RPMI8226 (cell line): ENCODE data around the gene SMIM34.
"Not testable (repeated sequence)": the region's sequence is repeated elsewhere in the genome, so short reads cannot be mapped to it uniquely, and the experiment has no call there.

ENCODE experiments used
- DNase-seq: peaks from one replicate; pipeline ENCODE4 v3.0.0-alpha.2; 2015

The SMIM34 gene, protein sequence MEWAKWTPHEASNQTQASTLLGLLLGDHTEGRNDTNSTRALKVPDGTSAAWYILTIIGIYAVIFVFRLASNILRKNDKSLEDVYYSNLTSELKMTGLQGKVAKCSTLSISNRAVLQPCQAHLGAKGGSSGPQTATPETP

GRCh38 chr21:34423805-34424204, at the start of gene SMIM34:
Gene SMIM34 (minus strand): TSS chr21:34423951. CDS start chr21:34423839, 112 bp downstream.
- not testable (repeated sequence) for DNase-seq

- not testable (repeated sequence) for DNase-seq
Observed at GRCh38 chr21:34467333-34467732, 43.6 kb upstream of the SMIM34 start.

- DNase-seq = not testable (repeated sequence)
Observed at GRCh38 chr21:34459426-34459825, 35.7 kb upstream of the SMIM34 start.

DNA sequence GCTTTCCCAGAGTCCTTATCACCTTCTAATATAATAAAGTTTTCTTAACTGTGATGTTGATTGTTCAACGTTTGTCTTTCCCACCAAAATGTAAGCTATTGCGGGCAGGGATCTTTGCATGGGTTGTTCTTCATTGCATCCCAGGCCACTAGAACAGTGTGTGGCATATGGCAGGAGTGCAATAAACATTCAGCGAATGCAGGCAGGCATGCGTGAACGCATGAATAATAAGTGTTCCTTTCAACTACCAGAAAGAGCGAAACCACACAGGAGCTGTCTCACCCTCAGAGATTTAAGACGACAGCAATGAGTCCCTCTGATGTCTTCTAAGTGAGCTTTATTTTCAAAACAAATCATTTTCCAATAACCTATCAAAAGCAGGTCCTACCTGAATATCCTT, 34.5 kb upstream of the SMIM34 start:
- DNase-seq = not testable (repeated sequence)

GRCh38 chr21:34456180-34456579, 32.4 kb upstream of the SMIM34 start:
- not testable (repeated sequence) for DNase-seq

- not testable (repeated sequence) for DNase-seq
Observed at GRCh38 chr21:34455628-34456027, 31.9 kb upstream of the SMIM34 start.

GRCh38 chr21:34447018-34447417, 23.3 kb upstream of the SMIM34 start:
- DNase-seq = not testable (repeated sequence)

GRCh38 chr21:34443486-34443885, 19.7 kb upstream of the SMIM34 start:
- not testable (repeated sequence) for DNase-seq

DNA sequence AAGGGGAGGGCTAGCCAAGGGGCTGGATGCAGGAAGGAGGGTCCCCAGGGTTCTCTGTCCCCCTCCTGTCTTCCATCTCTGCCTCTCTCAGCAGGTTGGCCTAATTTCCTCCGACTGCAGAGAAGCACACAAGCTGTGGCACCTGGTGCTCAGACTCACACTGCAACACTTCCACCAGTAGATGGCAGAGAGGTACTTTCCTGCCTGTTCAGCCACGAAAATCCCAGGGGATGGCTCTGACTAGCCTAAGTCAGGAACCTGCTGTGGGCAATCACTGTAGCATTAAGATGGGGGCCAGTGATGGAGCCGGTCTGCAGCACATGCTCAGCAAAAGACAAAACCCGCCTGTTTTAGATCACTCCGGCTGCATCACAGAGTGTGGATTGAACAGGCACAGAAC, 6.0 kb upstream of the SMIM34 start:
- not testable (repeated sequence) for DNase-seq

DNA sequence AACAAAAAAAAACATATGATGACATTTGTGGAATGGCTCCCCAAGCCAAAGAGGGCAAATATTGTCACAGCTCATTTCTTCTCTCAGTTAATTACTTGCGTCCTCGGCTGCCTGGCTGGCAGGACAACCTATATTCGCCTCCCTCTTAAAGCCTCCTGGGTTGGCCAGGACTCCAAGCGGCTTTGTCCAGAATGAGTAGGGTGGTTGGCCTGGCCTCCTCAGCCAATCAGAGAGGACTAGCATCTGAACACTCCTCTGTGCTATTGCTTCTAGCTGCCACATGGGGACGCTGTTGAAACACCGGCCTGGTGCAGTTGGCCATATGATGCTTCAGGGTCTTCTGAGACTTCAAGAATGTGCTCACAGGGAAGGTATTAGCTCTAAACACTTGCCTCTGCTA, 4.7 kb upstream of the SMIM34 start:
- DNase-seq = not testable (repeated sequence)

DNA sequence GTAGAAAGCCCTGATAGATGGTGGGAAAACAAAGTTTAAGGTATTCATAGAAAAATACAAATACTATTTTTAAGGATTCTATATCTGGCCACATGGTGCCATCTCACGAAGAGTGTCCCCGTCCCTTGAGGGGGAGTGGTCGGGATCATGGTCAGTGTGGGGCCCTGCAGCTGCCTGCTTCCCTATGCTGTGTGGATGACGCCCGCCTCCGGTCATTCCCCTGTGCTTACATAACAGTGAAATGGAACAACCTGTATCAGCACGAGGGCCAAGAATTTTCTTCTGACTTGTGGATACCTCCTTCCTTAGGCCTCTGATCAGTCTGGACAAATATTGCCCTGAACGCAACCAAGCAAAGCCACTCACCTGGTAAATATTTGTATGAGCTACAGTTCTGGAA, 3.6 kb upstream of the SMIM34 start:
- DNase-seq = not testable (repeated sequence)

- DNase-seq = not testable (repeated sequence)
Observed at GRCh38 chr21:34417448-34418077, 6.2 kb downstream of the SMIM34 start.

GRCh38 chr21:34407294-34407693, 16.5 kb downstream of the SMIM34 start:
- DNase-seq = not testable (repeated sequence)

DNA sequence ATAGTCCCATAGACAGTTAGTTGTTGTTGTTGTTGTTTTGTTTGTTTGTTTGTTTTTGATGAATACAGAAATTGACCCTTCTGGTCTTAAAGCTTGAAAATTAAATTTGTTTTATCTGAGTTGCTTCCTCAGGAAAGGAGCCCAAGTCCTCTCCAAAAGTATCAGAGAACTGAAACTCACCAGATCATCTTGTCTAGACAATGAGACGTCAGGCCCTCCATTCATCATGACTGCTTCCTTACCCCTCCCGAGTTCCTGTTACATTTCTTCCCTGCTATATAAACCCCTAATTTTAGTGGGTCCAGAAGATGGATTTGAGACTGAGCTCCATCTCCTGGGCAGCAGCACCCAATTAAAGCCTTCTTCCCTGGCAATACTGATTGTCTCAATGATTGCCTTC, 17.1 kb downstream of the SMIM34 start:
- not testable (repeated sequence) for DNase-seq

GRCh38 chr21:34406102-34406501, 17.6 kb downstream of the SMIM34 start:
- not testable (repeated sequence) for DNase-seq

DNA sequence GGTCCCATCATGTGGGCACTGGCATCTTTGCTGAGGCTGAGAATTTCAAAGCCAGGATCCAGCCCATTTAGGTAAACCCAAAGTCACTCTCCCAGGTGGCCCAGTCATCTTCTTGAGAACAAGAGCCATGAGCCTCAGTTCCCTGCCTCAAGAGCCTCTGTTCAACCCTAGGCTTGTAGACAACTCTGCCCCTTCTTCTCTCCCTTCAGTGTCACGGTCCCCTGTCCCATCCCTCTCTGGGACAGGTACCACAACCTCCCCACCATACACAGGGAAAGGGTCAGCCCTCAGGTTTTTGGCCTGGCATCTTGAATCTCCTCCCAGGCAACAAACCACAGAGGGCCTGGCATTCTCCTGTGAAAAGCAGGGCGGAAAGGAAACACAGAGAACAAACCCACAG, 18.1 kb downstream of the SMIM34 start:
- not testable (repeated sequence) for DNase-seq

DNA sequence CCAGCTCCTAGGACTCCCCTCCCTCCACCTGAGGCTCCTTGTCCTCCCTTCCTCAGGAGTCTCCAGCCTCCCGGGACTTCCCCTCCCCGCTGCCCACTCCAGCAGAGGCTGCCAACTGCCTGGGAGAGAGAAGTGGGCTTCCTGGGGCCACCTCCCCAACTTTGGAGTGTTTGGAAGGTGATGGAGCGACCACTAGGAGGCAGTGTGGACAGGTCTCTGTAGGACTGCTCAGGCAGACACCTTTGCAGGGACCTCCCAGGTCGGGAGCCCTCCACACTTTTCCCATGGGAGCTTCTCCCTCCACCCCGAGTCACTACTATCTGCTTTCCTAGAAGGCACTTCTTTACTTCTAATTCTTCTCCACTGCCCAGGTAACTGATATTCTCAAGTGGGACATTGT, 19.0 kb downstream of the SMIM34 start:
- not testable (repeated sequence) for DNase-seq

DNA sequence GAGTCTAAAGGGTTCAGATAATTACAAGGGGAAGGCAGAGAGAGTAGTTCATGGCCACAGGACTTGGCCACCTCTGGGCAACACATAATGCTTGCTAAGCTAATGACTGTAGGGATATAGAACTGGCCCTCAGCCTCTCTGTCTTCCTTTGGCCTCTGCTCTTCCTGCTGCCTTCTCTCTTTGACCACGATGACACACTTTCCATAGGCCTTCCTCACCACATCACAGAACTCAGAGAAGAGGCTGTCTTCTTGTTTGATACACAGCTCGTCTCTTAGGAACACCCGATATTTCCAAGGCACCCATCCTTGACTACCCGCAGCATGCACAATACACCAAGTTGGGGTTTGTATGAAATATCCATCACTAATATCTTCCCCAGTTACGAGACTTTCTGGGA, 23.2 kb downstream of the SMIM34 start:
- not testable (repeated sequence) for DNase-seq

DNA sequence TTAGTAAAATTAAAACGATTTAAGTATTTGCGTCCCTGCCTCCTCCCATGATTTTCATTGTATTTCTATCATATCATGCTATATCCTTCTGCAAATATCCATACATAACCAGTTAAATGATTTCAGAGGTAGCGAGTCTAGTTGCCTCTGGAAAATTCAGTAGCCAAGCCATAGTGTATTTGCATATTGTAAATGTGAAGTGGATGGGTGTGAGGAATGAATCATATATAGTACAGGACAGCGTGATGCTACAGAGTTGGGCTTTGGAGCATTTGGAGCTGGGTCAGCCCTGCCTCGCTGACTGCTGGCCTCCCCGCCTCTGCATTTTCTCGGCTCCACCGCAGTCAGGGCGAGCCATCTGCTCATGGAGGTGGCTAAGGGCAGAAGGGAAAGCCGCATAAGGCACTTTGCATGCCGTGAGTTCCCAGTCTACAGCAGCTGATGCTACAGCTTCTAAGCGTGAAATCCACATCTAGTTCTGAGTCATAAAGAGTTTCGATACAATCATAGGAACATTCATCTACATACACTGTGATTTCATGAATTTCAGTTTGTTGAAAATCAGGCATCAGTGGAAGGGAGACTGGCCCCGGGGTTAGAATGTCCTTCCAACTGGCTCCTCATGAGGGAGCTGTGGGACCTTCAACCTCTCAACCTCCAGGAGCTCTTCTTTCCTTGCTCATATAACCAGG, 39.9 kb downstream of the SMIM34 start:
- not testable (repeated sequence) for DNase-seq

DNA sequence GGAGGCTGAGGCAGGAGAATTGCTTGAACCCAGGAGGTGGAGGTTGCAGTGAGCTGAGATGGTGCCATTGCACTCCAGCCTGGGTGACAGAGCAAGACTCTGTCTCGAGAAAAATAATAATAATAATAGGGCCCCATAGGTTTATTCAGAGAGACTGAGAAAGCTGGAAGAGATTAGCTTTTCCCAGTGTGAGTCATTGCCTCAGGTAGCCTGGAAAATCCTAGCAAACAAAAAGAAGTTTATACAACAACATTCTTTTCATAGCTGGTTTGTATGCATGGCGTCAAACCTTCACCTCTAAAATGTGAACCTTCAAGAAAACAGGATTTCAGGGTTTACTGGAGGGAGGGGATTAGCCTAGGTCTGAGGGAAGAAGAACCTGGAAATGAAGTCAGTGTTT, 40.6 kb downstream of the SMIM34 start:
- not testable (repeated sequence) for DNase-seq

DNA sequence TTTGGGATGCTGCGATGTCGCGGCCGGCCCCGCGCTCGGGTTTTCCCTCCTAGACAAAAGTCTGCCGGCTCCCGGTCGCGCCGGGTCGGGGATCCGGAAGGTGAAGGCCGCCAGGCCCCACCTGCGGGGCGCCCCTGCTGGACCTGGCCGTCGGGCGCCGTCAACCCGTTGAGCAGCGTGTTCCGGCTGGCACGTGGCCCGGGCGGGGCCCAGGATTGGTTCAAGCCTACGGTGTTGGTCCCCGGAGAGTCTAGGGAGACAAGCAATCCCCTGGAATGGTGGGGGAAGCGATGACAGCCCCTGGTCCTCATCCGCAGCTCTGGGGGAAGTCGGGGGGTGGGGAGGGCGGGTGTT, 48.2 kb downstream of the SMIM34 start:
- DNase-seq = not testable (repeated sequence)

DNA sequence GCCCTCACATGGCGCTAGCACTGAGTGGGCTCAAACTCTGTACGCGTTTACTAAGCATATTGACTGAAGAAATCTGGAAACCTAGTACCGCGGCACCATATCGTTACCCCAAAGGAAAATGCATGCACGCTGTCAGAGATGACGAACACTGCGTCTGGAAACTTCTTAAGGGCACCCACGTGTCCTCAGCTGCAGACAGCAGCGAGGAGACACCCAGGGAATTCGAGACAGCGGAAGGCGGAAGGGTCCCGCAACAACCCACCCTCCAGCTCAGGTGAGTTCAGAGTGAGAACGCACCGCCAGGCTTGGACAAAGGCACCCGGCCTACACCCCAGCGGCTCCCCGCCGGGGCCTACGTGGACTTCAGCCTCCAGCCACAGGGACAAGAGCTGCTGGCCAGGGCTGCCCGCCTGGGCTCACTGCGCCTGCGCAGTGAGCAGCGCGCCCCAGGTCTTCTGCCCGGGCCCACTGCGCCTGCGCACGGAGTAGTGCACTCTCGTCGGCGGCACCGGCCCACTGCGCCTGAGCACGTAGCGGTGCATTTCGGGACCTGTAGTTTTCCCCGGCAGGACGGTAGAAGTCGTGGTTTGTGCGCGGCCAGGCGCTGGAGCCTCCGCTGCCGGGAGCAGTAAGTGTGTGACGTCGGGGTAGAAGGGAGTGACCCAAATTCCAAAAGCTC, 48.7 kb downstream of the SMIM34 start, which contains the start of gene SMIM11:
Gene SMIM11, plus strand, starts transcription at position 568 of the 679 bp plus-strand sequence. CDS start 3,998 bp downstream, outside the sequence.
- DNase-seq = not testable (repeated sequence)

- not testable (repeated sequence) for DNase-seq
Observed at GRCh38 chr21:34374462-34374861, 49.3 kb downstream of the SMIM34 start.
